NB4 (cell line): ENCODE data around the gene CSAG3.

Experiments used
- DNase-seq: peaks from one replicate; pipeline ENCODE4 v3.0.0; 2010; ENCODE audit warnings: low read depth
- H3K4me3 ChIP-seq: one replicate; pipeline ENCODE4 v1.5.1; 2011; ENCODE audit warnings: mild to moderate bottlenecking, low read depth, low read length, moderate library complexity
- CTCF ChIP-seq: IDR thresholded peaks from one replicate; pipeline ENCODE4 v1.5.1; 2012; ENCODE audit warnings: low read depth, low read length
- MAX ChIP-seq: IDR thresholded peaks from 2 replicates; pipeline ENCODE4 v1.6.1; 2011; ENCODE audit warnings: low read depth, low read length
- MYC ChIP-seq: IDR thresholded peaks from 2 replicates; pipeline ENCODE4 v1.6.1; 2011; ENCODE audit warnings: low read depth, low read length
- POLR2A ChIP-seq: IDR thresholded peaks from 2 replicates; pipeline ENCODE4 v1.6.1; 2011; ENCODE audit warnings: mild to moderate bottlenecking; ENCODE audit not compliant: insufficient read length; ENCODE audit errors: extremely low read depth

The CSAG3 gene

GRCh38 chrX:152806035-152806434 is 47.0 kb downstream of the CSAG3 start:
- DNase-seq = no peak
- TF ChIP-seq POLR2A = no peak
- no peak for TF ChIP-seq MYC
- TF ChIP-seq CTCF = no peak
- TF ChIP-seq MAX = no peak
- H3K4me3 ChIP-seq = no peak overlapping the region
